HG02884 (cell line): ENCODE measurements around the gene MCEMP1.

Source experiments
- ATAC-seq: cut with Tn5 transposase; IDR thresholded peaks from one replicate; pipeline ENCODE4 v1.9.1; 2021; ENCODE audit warnings: mild to moderate bottlenecking, moderate library complexity; ENCODE audit not compliant: unreplicated experiment

MCEMP1 gene

DNA sequence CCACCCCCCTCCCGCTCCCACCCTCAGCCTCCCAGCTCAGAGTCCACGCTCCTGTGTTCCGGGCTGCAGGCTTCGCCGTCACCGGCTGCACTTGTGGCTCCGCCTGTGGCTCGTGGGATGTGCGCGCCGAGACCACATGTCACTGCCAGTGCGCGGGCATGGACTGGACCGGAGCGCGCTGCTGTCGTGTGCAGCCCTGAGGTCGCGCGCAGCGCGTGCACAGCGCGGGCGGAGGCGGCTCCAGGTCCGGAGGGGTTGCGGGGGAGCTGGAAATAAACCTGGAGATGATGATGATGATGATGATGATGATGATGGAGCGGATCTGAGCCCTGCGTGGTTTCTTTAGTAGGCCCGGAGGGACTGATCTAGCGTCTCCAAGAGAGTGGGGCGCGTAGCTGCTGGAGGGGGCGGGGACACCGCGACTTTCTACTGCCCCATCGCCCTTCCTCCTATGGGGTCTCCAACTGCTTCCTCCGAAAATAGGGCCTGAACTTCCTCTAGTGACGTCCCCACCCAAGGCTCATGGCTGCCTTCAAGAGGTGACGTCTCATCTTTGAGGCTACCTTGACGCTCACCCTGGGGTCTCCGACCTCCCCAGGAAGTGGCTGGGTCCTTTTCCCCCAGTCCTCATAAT, 6.6 kb upstream of the MCEMP1 start:
- no peak for ATAC-seq

DNA sequence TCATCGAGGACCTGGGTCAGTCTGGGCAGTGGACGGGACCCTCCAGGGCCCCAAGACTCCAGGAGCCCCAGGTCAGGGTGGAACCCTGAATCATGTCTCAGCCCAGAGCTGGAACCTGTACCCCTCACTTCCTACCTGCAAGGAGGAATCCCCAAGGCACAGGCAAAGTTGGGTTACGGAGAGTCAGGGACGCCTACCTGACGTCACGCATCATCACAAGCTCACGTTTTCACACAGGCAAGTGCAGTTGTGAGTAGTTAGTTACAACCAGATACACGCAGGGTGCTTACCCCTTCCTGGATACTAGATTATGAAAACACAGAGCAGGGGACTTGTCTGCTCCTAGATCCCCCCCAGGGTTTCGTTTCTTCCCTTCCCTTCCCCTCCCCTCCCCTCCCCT, 6.1 kb upstream of the MCEMP1 start:
- no peak for ATAC-seq

DNA sequence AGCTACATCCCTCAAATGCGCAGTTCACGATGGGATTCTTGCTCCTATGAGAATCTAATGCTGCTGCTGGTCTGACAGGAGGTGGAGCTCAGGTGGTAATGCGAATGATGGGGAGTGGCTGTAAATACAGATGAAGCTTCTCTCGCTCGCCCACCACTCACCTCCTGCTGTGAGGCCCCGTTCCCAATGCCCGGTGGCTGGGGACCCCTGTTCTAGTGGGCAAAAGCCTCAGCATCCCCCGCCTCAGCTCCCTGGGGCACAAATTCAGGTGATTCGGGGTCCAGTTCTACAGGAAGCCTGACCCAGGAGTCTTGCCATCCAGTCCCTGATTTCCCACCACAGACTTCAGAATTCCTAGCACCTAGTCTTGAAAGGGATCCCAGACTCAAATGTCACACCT, 4.4 kb upstream of the MCEMP1 start:
- ATAC-seq, result no peak

DNA sequence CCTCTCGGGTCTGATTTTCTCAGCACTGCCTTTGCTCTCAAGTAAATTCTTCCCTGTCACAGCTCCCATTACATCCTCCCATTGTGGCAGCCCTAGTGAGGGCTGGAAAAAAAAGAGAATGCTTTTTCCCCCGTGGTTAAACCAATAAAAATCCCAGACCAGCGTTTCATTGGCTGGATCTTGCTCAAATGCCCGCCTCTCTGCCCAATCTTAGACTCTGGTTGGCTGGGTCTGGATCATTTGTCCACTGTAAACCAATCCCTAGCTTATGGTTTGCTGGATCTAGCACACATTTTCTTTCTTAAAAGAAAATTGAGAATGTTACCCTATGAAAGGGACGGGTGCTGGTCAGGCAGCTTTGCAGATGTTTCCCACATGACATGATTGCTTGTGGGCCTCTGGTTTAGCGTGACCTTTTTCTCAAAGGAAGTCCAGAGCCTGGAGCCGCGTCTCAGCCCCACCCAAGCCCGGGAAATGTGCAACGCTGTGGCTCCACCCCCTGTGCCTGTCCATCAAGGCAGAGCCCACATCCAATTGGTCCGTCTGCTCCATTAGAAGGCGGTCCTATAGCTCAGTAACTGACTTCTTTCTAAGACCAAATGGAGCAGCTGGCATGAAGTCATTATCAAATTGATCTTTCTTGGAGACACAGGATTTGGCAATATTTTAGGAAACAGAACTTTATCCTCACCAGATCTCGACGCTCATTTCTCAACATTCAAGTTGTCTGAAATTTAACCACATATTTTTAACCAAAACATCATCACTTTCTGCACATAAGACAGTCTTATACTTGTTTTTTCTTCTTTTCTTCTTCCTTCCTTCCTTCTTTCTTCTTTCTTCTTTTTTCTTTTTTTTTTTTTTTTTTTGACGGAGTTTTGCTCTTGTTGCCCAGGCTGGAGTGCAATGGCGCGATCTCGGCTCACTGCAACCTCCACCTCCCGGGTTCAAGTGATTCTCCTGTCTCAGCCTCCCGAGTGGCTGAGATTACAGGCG, 2.6 kb upstream of the MCEMP1 start:
- ATAC-seq, result no peak

DNA sequence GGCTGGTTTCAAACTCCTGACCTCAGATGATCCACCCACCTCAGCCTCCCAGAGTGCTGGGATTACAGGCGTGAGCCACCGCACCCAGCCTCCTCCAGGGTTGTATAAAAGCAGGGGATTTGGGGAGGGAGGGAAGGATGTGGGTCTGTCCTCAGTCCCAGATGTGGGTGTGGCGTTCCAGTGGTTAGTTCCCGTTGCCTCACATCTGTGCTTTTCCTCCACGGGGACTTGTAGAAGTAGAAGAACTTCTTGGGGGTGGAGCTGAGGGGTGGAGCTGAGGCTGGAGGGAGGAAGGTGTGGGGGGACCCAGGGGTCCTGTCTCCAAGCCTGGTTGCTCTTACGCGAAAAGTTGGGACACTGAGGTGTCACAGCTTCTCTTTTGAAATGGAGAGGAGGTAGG, 514 bp upstream of the MCEMP1 start:
- ATAC-seq, result no peak

DNA sequence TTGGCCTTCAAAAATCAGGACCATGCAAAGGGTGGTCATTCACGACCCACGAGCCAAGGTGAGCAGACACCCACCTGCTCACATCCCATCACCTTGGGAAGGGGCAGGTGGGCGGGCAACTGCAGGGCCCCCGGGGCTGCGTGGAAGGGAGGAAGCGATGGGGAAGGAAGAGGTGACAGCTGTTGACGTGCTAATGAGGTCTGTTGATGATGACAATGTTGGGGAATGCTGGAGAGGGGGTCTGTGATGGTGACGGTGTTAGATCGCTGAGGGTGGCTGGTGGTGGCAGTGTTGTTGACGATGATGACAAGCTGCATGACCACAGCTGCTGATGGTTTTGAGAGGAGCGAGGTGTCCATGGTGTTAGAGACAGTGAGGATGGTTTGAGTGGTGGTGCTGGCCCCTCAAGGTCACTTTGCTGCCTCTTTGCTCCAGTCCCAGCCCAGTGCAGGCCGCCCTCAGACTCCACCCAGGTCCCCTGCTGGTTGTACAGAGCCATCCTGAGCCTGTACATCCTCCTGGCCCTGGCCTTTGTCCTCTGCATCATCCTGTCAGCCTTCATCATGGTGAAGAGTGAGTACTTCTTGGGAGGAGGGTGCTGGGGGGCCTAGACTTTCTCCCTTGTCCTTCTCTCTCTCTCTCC, 900 bp downstream of the MCEMP1 start:
- ATAC-seq, result no peak

DNA sequence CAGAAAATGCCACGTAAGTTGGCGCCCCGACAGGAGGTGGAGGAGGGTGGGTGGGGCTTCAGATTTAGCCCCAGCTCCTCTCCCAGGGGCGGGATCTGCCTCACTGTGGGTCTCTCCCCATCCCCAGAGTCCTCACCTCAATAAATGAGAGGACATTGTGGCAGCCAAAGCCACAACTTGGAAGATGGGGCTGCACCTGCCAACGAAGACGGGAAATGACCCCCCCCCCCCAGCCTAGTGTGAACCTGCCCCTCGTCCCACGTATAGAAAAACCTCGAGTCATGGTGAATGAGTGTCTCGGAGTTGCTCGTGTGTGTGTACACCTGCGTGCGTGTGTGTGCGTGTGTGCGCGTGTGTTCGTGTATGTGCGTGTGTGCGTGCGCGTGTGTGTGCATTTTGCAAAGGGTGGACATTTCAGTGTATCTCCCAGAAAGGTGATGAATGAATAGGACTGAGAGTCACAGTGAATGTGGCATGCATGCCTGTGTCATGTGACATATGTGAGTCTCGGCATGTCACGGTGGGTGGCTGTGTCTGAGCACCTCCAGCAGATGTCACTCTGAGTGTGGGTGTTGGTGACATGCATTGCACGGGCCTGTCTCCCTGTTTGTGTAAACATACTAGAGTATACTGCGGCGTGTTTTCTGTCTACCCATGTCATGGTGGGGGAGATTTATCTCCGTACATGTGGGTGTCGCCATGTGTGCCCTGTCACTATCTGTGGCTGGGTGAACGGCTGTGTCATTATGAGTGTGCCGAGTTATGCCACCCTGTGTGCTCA, 2.3 kb downstream of the MCEMP1 start:
- ATAC-seq, result no peak

DNA sequence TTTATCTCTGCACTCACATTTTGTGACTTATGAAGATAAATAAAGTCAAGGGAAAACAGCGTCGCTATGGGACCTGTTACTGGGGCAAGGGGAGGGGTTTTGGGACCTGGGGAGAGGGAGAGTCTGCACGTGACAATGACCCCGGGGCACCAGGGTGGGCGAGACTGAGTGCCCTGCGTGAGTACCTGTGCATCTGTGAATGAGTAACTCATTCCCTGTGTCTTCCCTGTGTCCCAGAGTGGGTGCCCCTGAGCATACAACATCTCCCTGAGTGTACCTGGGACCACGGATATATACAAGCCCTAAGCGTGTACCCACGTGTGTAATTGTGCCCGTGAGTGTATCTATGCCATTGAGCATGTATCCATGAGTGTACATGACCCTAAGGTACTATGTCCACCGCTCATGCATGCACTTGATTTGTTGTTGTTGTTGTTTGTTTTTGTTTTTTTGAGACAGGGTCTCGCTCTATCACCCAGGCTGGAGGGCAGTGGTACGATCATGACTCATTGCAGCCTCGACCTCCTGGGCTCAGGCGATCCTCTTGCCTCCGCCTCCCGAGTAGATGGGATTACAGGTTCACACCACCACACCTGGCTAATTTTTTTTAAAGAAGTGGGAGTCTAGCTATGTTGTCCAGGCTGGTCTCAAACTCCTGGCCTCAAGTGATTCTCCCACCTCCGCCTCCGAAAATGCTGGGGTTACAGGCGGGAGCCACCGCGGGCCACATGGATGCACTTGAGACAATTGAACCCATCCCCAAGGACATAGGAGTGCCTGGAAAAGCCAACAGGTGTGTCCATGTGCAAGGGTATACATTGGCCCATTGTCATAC, 3.1 kb downstream of the MCEMP1 start:
- ATAC-seq, result no peak

DNA sequence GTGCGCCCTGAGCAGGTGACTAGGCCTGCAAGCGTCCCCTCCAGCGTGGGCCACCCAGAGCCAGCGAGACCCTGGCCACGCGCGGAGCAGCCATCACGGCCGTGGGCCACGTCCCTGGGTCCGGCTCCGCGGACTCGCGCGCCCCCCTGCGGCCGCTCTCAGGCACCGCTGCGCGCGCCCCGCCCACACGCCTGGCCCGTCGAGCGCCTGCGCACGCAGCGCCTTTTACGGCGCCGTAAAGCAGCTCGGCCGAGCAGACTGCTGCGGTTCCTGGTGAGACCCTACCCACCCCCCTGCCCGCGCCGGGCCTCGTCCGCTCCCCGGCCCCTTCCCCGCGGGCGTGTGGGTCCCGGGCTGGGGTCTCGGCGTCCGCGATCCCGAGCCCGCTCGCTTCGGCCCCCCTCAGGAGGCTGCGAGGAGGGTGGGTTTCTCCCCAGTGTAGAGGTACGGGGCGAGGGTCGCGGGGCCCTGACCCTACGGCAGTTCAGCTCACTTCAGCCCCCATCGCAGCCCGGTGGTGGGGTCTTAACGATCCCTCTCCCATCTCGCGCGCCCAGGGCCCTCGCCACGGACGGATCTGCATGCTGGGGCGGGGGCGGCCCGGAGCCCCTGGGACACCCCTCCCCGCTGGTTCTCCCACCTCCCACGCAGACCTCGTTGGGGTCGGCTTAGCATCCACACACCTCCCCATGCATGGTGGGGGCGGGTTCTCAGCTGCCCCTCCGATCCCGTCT, 3.9 kb downstream of the MCEMP1 start, which contains the start of gene TRAPPC5:
Gene TRAPPC5 (plus strand): TSS at position 228 of the 734 bp plus-strand sequence. CDS start 1,421 bp downstream, outside the sequence.
- ATAC-seq, result no peak

DNA sequence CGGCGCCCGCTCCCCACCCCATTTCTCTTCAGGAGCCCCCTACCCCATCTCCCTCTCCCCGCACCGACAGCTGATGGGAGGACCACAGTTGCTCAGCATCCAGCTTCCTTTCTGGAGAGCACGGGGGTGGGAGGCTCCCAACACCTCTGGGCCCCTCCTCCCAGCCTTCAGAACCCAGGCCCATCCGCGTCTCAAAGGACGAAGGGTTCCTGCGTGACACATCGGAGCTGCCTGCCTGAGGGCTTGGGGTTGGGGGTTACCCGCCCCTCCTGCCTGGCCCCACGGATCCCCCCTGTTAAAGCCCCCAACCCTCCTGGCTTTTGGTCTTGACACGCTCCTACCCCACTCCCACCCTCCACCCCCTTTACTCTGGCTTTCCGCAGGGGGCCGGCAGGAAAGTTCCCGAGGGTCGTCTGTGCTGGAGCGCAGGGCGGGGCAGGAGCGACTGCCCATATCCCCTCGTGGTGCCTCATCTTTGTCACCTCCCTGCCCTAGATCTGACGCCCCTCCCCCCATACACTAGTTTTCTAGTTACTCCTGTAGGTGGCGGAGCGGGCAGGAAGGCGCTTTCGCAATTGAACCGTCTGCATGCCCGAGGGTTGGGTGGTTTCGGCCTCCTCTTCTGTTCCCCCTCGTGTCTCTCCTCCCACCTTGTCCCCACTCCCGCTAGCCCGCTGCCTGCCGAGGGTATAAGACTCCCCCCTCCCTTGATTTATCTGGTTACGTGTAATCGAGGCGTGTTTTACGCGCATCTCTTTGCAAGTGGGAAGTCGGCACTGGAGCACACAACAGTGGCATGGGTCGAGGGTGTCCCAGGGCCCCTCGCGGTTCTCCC, 4.7 kb downstream of the MCEMP1 start:
- ATAC-seq, result no peak

DNA sequence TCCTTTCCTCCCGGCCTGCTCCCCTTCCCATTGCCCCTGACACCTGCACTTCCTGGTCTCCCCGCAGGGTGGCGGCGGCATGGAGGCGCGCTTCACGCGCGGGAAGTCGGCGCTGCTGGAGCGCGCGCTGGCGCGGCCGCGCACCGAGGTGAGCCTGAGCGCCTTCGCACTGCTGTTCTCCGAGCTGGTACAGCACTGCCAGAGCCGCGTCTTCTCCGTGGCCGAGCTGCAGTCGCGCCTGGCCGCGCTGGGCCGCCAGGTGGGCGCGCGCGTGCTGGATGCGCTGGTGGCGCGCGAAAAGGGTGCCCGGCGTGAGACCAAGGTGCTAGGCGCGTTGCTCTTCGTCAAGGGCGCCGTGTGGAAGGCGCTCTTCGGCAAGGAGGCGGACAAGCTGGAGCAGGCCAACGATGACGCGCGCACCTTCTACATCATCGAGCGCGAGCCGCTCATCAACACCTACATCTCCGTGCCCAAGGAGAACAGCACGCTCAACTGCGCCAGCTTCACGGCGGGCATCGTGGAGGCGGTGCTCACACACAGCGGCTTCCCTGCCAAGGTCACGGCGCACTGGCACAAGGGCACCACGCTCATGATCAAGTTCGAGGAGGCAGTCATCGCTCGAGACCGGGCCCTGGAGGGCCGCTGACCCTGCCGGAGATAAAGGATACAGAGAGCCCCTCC, 5.4 kb downstream of the MCEMP1 start:
- no peak for ATAC-seq

DNA sequence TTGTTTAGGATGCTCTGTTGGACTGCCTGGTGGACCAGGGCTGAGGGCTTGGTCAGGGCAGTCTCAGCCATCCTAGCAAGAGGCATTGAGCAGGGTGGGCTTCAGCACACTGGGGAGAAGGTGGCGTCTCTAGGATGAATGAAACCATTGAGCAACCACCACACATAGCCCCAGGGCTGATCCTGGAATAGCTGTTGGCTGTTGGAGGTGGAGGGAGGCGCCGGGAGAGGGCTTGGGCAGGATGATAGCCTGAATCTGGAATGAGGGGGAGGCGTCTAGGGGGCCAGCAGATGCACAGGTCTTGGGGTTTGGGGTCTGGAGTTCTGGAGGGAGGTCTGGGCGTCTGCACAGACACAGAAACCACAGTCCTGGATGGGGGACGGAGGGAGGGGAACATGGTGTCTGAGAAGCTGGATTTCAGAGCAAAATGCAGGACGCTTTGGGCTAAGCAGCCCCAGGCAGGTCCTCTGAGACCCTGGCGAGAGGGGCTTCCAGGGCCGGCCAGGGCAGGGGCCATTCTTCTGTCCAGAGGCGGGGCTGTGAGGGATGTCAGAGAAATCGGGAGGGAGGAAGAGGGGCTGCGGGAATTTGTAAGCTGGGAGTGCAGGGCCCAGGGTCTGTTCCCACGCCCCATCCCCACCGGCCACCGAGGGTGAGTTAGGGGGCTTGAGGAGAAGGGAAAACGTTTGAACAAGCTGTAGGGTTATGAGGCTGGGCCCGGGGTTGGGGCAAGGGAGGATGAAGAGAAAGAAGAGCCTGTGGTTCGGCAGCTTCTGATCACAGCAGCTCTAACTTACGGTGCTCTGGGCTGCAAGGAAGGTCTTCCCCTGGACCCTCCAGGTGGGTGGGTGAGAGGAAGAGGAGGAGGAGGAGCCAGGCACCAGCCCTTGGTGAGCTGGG, 8.9 kb downstream of the MCEMP1 start:
- ATAC-seq, result no peak

DNA sequence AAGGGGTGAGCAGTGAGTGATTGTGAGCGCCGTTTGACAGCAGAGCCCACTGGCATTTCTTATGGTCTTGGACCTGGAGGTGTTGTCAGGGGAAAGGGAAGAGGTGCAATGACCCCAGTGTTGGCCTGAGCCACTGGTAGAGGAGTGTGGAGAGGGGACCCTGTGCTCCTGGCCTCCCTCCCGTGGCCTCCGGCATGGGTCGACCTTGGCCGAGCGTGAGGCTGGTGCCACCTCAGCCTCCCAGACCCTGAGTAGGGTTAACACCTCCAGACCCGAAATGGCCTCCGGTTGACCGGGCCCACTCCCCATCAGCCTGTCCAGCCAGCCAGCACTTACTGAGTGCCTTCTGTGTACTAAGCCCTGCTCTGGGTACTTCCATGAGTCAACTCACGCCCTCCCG, 10.3 kb downstream of the MCEMP1 start:
- no peak for ATAC-seq

DNA sequence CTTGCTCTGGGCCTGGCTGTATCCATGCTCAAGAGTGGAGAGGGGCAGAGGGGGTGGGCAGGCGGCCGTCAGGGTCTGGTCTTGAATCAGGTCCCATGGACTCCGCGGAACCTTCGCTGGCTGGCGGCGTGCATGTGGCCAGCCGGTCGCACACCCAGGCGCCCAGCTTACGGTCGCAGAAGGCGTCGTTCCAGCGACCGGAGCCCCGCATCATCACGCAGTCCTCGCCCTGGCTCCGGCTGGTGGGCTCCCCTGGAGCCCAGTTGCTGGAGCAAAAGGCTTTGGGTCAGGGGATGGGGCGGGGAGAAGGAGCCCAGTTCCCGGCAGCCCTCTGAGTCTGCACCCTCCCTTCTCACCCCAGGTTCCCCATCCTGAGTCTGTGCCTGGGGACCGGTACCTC, 12.3 kb downstream of the MCEMP1 start:
- no peak for ATAC-seq

DNA sequence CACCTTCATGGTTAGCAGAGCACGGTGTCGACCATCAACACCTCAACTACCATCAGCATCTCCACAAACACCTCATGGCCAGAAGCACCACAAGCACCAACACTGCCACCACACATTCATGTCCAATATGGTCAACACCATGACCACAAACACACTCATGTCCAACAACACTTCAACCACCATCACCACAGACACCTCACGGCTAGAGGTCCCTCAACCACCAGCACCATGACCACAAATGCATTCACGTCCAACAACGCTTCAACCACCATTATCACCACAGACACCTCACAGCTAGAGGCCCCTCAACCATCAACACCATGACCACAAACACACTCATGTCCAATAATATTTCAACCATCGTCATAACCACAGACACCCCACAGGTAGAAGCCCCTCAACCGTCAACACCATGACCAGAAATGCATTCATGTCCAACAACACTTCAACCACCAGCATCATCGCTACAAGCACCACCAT, 13.9 kb downstream of the MCEMP1 start:
- no peak for ATAC-seq

DNA sequence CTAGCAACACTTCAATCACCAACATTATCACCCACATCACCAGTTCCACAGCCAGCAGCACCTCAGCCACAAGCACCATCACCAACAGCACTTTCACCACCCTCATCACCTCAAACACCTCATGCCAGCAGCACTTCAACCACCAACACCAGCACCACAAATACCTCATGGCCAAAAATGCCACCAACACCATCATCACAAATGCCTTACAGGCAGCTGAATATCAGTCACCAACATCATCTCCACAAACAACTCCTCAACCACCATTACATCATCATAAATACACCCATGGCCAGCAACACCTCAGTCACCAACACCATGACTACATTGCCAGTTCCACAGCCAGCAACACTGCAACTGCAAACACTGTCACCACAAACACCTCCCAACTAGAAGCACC, 14.6 kb downstream of the MCEMP1 start:
- ATAC-seq, result no peak
